Measurements from ENCODE around the gene TUBGCP6.

GRCh38 chr22:50207383-50208140 lies 37.3 kb downstream of the TUBGCP6 start:
- TF ChIP-seq CTCF (IDR thresholded peaks at IDR 0.05) (no peak), POLR2A (IDR thresholded peaks at IDR 0.05) (no peak)

Measured in heart left ventricle (tissue), 13 donors.